Testis (tissue), 2 donors: ENCODE data around the gene ZMIZ2.
"Not testable (repeated sequence)": the region's sequence is repeated elsewhere in the genome, so short reads cannot be mapped to it uniquely, and the experiment has no call there.

ENCODE experiments used
- POLR2A ChIP-seq: fragments of 450-650 bp; IDR thresholded peaks from one replicate; pipeline ENCODE4 v1.6.1; 2017; ENCODE audit warnings: antibody characterized with exemption, mild to moderate bottlenecking, moderate library complexity
- TF ChIP-seq, protein P1 (sequence below), 3 experiments: fragments of 450-650 bp in 2 of 3; fragments of 200-600 bp in 1 of 3; sonication (generic) in 1 of 3; IDR thresholded peaks; one replicate each; pipeline ENCODE4 v1.5.1; 2016 to 2019; ENCODE audit warnings: antibody characterized with exemption in 3 of 3, mild to moderate bottlenecking in 2 of 3, moderate library complexity in 1 of 3

DNA sequence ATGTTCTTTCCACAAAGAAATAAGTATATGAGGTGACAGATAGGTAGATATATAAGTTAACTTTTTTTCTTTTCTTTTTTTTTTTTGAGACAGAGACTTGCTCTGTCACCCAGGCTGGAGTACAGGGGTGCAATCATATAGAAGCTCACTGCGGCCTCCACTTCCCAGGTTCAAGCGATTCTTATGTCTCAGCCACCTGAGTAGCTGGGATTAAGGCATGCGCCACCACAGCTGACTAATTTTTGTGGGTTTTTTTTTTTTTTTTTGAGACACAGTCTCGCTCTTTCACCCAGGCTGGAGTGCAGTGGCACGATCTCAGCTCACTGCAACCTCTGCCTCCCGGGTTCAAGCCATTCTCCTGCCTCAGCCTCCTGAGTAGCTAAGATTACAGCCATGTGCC, 15.7 kb upstream of the ZMIZ2 start:
- TF ChIP-seq, protein P1, sequence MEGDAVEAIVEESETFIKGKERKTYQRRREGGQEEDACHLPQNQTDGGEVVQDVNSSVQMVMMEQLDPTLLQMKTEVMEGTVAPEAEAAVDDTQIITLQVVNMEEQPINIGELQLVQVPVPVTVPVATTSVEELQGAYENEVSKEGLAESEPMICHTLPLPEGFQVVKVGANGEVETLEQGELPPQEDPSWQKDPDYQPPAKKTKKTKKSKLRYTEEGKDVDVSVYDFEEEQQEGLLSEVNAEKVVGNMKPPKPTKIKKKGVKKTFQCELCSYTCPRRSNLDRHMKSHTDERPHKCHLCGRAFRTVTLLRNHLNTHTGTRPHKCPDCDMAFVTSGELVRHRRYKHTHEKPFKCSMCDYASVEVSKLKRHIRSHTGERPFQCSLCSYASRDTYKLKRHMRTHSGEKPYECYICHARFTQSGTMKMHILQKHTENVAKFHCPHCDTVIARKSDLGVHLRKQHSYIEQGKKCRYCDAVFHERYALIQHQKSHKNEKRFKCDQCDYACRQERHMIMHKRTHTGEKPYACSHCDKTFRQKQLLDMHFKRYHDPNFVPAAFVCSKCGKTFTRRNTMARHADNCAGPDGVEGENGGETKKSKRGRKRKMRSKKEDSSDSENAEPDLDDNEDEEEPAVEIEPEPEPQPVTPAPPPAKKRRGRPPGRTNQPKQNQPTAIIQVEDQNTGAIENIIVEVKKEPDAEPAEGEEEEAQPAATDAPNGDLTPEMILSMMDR (IDR thresholded peaks at IDR 0.05) = not testable (repeated sequence)
- TF ChIP-seq POLR2A = not testable (repeated sequence)
